Activated CD8-positive, alpha-beta memory T cell treated with anti-CD3 and anti-CD28 coated beads for 36 hours (primary cell): ENCODE results near the gene CBFA2T2. TPM values are rescaled to one million over a fixed set of nuclear protein-coding genes. Genes with fewer than 3 reads are reported as not detected.

Source experiments
- total RNA-seq, 2 experiments: library from RNA; stranded (reverse); gene quantifications; one replicate each; pipeline ENCODE4 v1.2.3, GENCODE V29; 2021

The CBFA2T2 gene
- total RNA-seq, 2 experiments from 2014 or later: 7.1 to 7.4 TPM

Other genes starting within 250 kb of the CBFA2T2 start
- gene BPIFB1, start 206.9 kb upstream of the CBFA2T2 start, total RNA-seq: not detected
- 10 to 100 TPM; 43.4 to 45.6 TPM for gene CDK5RAP1, start 88.6 kb upstream of the CBFA2T2 start, total RNA-seq
- 1 to 10 TPM; 4.9 to 5.4 TPM for gene SNTA1, start 46.3 kb upstream of the CBFA2T2 start, total RNA-seq
- under 1 TPM; 0.21 to 0.32 TPM for gene C20orf144, start 172.2 kb downstream of the CBFA2T2 start, total RNA-seq
- gene ACTL10, start 176.8 kb downstream of the CBFA2T2 start, total RNA-seq: 1 to 10 TPM; 4.2 to 4.7 TPM
- gene NECAB3, start 184.3 kb downstream of the CBFA2T2 start, total RNA-seq: 10 to 100 TPM; 17.5 to 20.1 TPM
- gene E2F1, start 196.3 kb downstream of the CBFA2T2 start, total RNA-seq: 10 to 100 TPM; 79.9 to 80.7 TPM
- gene PXMP4, start 230.2 kb downstream of the CBFA2T2 start, total RNA-seq: 1 to 10 TPM; 7.0 to 7.5 TPM
- 1 to 10 TPM; 4.3 to 5.0 TPM for gene ZNF341, start 241.9 kb downstream of the CBFA2T2 start, total RNA-seq